HUES48 (cell line): ENCODE results near the gene BSG.

Experiments
- H3K27ac ChIP-seq: one replicate; pipeline ENCODE4 v1.7.0; 2013; ENCODE audit warnings: low read depth, low read length, inconsistent platforms
- H3K27me3 ChIP-seq: 2 replicates; pipeline ENCODE4 v1.6.1; 2013; ENCODE audit warnings: mild to moderate bottlenecking, low read length; ENCODE audit not compliant: control insufficient read depth, insufficient read depth
- H3K36me3 ChIP-seq: 2 replicates; pipeline ENCODE4 v1.6.1; 2013; ENCODE audit warnings: low read length; ENCODE audit not compliant: control insufficient read depth, insufficient read depth
- H3K4me1 ChIP-seq: 2 replicates; pipeline ENCODE4 v1.6.1; 2013; ENCODE audit warnings: mild to moderate bottlenecking, low read length; ENCODE audit not compliant: control insufficient read depth, insufficient read depth
- H3K4me3 ChIP-seq: 2 replicates; pipeline ENCODE4 v1.5.1; 2013; ENCODE audit warnings: mild to moderate bottlenecking, low read depth, low read length
- H3K9ac ChIP-seq: 2 replicates; pipeline ENCODE4 v1.6.1; 2013; ENCODE audit warnings: mild to moderate bottlenecking, low read depth, low read length, moderate library complexity
- H3K9me3 ChIP-seq: 2 replicates; pipeline ENCODE4 v1.6.1; 2013; ENCODE audit warnings: low read length; ENCODE audit not compliant: control insufficient read depth, insufficient read depth

The BSG gene

GRCh38 chr19:592101-592500 is 19.7 kb downstream of the BSG start:
- H3K4me1 ChIP-seq = no peaks in the 10 kb centered on the region
- no peak overlapping the region for H3K9ac ChIP-seq
- H3K27ac ChIP-seq = no peak overlapping the region
- H3K9me3 ChIP-seq = no peaks in the 10 kb centered on the region
- no peaks in the 10 kb centered on the region for H3K36me3 ChIP-seq
- no peak overlapping the region for H3K4me3 ChIP-seq
- peaks cover 30% of the 10 kb centered on the region for H3K27me3 ChIP-seq

GRCh38 chr19:593055-593454 is 20.7 kb downstream of the BSG start:
- no peaks in the 10 kb centered on the region for H3K9me3 ChIP-seq
- no peak overlapping the region for H3K9ac ChIP-seq
- H3K27me3 ChIP-seq = peaks cover 30% of the 10 kb centered on the region
- no peak overlapping the region for H3K4me3 ChIP-seq
- H3K27ac ChIP-seq = no peak overlapping the region
- H3K4me1 ChIP-seq = no peaks in the 10 kb centered on the region
- H3K36me3 ChIP-seq = no peaks in the 10 kb centered on the region

DNA sequence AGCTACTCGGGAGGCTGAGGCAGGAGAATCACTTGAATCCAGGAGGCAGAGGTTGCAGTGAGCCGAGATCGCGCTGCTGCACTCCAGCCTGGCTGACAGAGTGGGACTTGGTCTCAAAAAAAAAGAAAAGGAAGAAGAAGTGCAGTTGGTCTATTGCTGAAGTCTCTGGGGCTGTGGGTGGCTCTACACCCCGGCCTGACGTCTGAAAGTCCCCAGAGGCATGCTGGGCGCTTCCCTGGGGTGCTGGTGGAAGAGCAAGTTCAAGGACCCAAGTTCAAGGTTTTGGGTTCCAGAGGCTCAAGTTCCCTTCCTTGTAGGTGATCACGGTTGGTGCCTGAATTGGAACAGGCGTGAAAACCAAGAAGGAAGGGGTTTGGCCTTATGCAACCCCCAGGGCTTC is 21.1 kb downstream of the BSG start:
- no peaks in the 10 kb centered on the region for H3K36me3 ChIP-seq
- peaks cover 27% of the 10 kb centered on the region for H3K27me3 ChIP-seq
- no peak overlapping the region for H3K4me3 ChIP-seq
- no peaks in the 10 kb centered on the region for H3K4me1 ChIP-seq
- H3K27ac ChIP-seq = no peak overlapping the region
- H3K9ac ChIP-seq = no peak overlapping the region
- no peaks in the 10 kb centered on the region for H3K9me3 ChIP-seq

GRCh38 chr19:594265-594870 is 22.0 kb downstream of the BSG start:
- no peaks in the 10 kb centered on the region for H3K4me1 ChIP-seq
- H3K9ac ChIP-seq = no peak overlapping the region
- peaks cover 18% of the 10 kb centered on the region for H3K27me3 ChIP-seq
- no peaks in the 10 kb centered on the region for H3K9me3 ChIP-seq
- no peaks in the 10 kb centered on the region for H3K36me3 ChIP-seq
- no peak overlapping the region for H3K27ac ChIP-seq
- H3K4me3 ChIP-seq = no peak overlapping the region

DNA sequence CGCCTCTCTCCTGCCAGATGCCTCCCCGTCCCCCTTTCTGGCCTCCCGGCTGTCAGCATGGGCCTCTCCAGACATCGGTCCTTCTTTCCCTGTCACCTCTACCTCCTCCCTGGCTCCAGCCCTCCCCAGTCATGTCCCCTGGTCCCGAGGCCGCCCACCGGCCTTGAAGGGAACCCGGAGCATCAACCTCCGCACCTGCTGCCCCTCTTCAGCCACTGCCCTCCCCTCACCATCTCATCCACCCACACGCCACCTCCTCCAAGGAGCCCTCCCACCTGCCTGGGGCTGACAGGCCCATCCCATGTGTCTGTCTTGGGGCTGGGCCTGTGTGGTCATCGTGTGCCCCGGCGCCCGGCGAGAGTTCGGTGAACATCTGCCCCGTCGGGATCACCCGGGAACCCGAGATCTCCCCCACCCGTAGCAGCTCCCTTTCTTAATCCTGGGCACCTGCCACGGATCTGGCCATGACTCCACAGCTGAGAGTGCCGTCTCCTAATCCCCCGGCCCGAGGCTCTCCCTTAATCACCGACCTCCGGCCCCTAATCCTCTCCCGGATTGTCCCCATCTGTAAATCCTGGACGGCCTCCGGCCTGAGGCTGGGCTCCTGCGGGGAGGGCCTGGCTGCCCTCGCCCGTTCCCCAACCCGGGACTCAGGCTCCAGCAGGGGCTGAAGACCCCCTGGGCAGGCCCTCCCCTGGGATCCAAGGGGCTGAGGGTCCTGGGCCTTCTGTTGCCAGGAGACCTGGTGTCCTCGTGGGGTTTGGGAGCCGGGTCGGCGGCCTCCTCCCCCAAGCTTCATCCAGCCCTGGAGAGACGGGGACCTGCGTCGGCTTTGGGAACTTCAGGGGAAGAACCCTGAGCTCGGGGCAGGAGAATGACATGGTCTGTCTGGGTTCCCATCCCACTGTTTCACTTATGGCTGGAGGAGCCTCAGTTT is 23.2 kb downstream of the BSG start:
- Histone ChIP-seq H3K36me3 (no peaks in the 10 kb centered on the region), H3K4me3 (no peak overlapping the region), H3K27me3 (peaks cover 12% of the 10 kb centered on the region), H3K27ac (no peak overlapping the region), H3K9me3 (no peaks in the 10 kb centered on the region), H3K4me1 (no peaks in the 10 kb centered on the region), H3K9ac (no peak overlapping the region)

- Histone ChIP-seq H3K9me3 (no peaks in the 10 kb centered on the region), H3K27ac (no peak overlapping the region), H3K9ac (no peak overlapping the region), H3K4me1 (no peaks in the 10 kb centered on the region), H3K27me3 (peaks cover 6% of the 10 kb centered on the region), H3K36me3 (no peaks in the 10 kb centered on the region), H3K4me3 (no peak overlapping the region)
These were observed 23.9 kb downstream of the BSG start for GRCh38 chr19:596263-596655.

- no peak overlapping the region for H3K27ac ChIP-seq
- H3K27me3 ChIP-seq = no peaks in the 10 kb centered on the region
- no peaks in the 10 kb centered on the region for H3K36me3 ChIP-seq
- H3K4me3 ChIP-seq = no peak overlapping the region
- H3K9me3 ChIP-seq = no peaks in the 10 kb centered on the region; the same call in 1 of the 2 replicates
- no peaks in the 10 kb centered on the region for H3K4me1 ChIP-seq
- H3K9ac ChIP-seq = no peak overlapping the region
These were observed 25.3 kb downstream of the BSG start for GRCh38 chr19:597406-598315.

- H3K27ac ChIP-seq = no peak overlapping the region
- H3K27me3 ChIP-seq = no peaks in the 10 kb centered on the region
- H3K9me3 ChIP-seq = no peaks in the 10 kb centered on the region; the same call in 1 of the 2 replicates
- H3K9ac ChIP-seq = no peak overlapping the region
- no peak overlapping the region for H3K4me3 ChIP-seq
- no peaks in the 10 kb centered on the region for H3K4me1 ChIP-seq
- H3K36me3 ChIP-seq = no peaks in the 10 kb centered on the region
These were observed 28.9 kb downstream of the BSG start for GRCh38 chr19:601310-601709.

- no peaks in the 10 kb centered on the region for H3K36me3 ChIP-seq
- H3K27ac ChIP-seq = no peak overlapping the region
- no peaks in the 10 kb centered on the region; the same call in 1 of the 2 replicates for H3K9me3 ChIP-seq
- no peaks in the 10 kb centered on the region for H3K4me1 ChIP-seq
- no peak overlapping the region for H3K9ac ChIP-seq
- H3K4me3 ChIP-seq = no peak overlapping the region
- no peaks in the 10 kb centered on the region for H3K27me3 ChIP-seq
These were observed 29.4 kb downstream of the BSG start for GRCh38 chr19:601790-602189.

DNA sequence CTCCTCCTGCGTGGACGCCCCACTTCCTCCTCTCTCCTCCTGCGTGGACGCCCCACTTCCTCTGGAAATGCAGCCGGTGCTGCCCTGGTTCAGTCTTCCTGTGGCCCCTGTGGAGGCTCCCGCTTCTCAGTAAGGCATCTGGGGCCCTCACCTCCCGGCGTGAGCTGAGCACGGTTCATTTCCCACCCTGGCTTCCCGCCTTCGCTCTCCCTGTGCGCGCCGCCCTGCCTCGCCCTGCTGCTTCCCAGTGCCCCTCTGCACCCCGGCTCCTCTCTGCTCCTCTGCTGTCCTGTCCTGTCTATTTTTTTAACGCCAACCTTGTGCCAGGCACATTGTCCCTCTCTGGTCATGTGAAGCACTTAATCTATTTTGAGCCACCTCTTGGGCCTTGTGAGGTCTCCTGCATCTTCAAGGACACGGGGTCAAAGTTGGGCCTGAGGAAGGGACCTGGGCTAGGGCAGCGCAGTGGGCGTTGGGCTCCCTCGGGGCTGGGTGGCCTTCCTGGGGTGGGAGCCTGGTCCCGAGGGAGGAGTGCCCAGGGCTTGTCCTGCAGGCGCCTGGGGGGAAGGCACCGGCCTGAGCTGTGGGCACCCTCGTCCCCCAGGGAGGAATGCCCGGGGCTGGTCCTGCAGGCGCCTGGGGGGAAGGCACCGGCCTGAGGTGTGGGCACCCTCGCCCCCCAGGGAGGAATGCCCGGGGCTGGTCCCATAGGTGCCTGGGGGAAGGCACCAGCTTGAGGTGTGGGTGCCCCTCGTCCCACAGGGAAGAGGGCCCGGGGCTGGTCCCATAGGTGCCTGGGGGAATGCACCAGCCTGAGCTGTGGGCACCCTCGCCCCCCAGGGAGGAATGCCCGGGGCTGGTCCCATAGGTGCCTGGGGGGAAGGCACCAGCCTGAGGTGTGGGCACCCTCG is 30.2 kb downstream of the BSG start:
- no peak overlapping the region for H3K27ac ChIP-seq
- H3K4me3 ChIP-seq = no peak overlapping the region
- H3K9me3 ChIP-seq = no peaks in the 10 kb centered on the region; the same call in 1 of the 2 replicates
- no peaks in the 10 kb centered on the region for H3K27me3 ChIP-seq
- H3K4me1 ChIP-seq = no peaks in the 10 kb centered on the region
- no peaks in the 10 kb centered on the region for H3K36me3 ChIP-seq
- no peak overlapping the region for H3K9ac ChIP-seq
